ENCODE results near the gene ZBP1. TPM values are rescaled to one million over a fixed set of nuclear protein-coding genes. Genes with fewer than 3 reads are reported as not detected.

ZBP1 gene
- total and polyA plus RNA-seq, 11 donors = 0.15 to 1.7 (median 0.31) TPM; not detected in 6

GRCh38 chr20:57591289-57592229 lies 28.7 kb downstream of the ZBP1 start:
- TF ChIP-seq CTCF (IDR thresholded peaks at IDR 0.05) = no peak
- no peak for TF ChIP-seq POLR2A (IDR thresholded peaks at IDR 0.05)
- peak in 1 of 5 donors; percentile 12 for DNase-seq
- intact Hi-C loops (cut with DNase I) = loop anchor here in 7 of 10 donors (2.0 to 10.0 kb wide), 5 partner anchors 63 to 217 kb away; no protein-coding TSS in a partner anchor
- Histone ChIP-seq H3K27me3 (peaks cover 0 to 6% (median 0%) of the 10 kb centered on the region in 9 donors), H3K9me3 (peaks cover 0 to 11% (median 0%) of the 10 kb centered on the region in 12 donors), H3K4me1 (peaks cover 0 to under 1% (median 0%) of the 10 kb centered on the region in 12 donors), H3K36me3 (no peaks in the 10 kb centered on the region), H3K4me3 (no peak overlapping the region), H3K27ac (no peak overlapping the region)
- WGBS, 4 donors = 76 to 92% (median 82%) methylated on average over 15 of the region's 15 CpGs
- no peak for ATAC-seq

GRCh38 chr20:57590485-57591288 lies 29.5 kb downstream of the ZBP1 start:
- WGBS, 4 donors = 87 to 94% (median 90%) methylated on average over 14 to 18 of the region's 18 CpGs
- Histone ChIP-seq H3K4me1 (no peaks in the 10 kb centered on the region), H3K9me3 (peaks cover 0 to 11% (median 0%) of the 10 kb centered on the region in 12 donors), H3K27me3 (peaks cover 0 to 10% (median 0%) of the 10 kb centered on the region in 9 donors), H3K36me3 (no peaks in the 10 kb centered on the region), H3K27ac (no peak overlapping the region), H3K4me3 (no peak overlapping the region)
- ATAC-seq (peak in 1 of 4 donors; percentile 3), DNase-seq (peak in 1 of 5 donors; percentile 9)
- intact Hi-C loops (cut with DNase I) = loop anchor here in 7 of 10 donors (2.0 to 10.0 kb wide), 5 partner anchors 64 to 216 kb away; no protein-coding TSS in a partner anchor
- no peak for TF ChIP-seq CTCF (IDR thresholded peaks at IDR 0.05)
- no peak for TF ChIP-seq POLR2A (IDR thresholded peaks at IDR 0.05)

GRCh38 chr20:57589728-57590484 lies 30.3 kb downstream of the ZBP1 start:
- H3K27me3 ChIP-seq = peaks cover 0 to 10% (median 0%) of the 10 kb centered on the region in 9 donors
- H3K27ac ChIP-seq = no peak overlapping the region
- no peak for TF ChIP-seq CTCF (IDR thresholded peaks at IDR 0.05)
- intact Hi-C loops (cut with DNase I) = loop anchor here in 7 of 10 donors (2.0 to 10.0 kb wide), 5 partner anchors 65 to 215 kb away; no protein-coding TSS in a partner anchor
- no peaks in the 10 kb centered on the region for H3K36me3 ChIP-seq
- ATAC-seq = no peak
- H3K9me3 ChIP-seq = peaks cover 0 to 11% (median 0%) of the 10 kb centered on the region in 12 donors
- H3K4me3 ChIP-seq = no peak overlapping the region
- WGBS, 4 donors = 70 to 88% (median 85%) methylated on average over 13 to 16 of the region's 16 CpGs
- DNase-seq = peak in 1 of 5 donors; percentile 8
- no peaks in the 10 kb centered on the region for H3K4me1 ChIP-seq
